BJ (cell line): ENCODE results near the gene HSPB6. TPM values are rescaled to one million over a fixed set of nuclear protein-coding genes. Genes with fewer than 3 reads are reported as not detected.
A peak's percentile ranks its signal among the peaks of the same experiment; 100 is the strongest.

Experiments used
- CTCF ChIA-PET: fragments of 350-600 bp; formaldehyde crosslinking; extraction: SDS; loops from one replicate; lab custom pipeline; 2021; ENCODE audit warnings: antibody characterized with exemption, inconsistent platforms; lab: Yijun Ruan, JAX
- POLR2A ChIA-PET: fragments of 300-600 bp; sonication (Branson Sonifier 250); formaldehyde crosslinking; extraction: SDS; loops from one replicate; lab custom pipeline; 2021; ENCODE audit warnings: antibody characterized with exemption; lab: Charles Lee
- DNase-seq: peaks from one replicate; pipeline ENCODE4 v3.0.0-alpha.2; 2011; ENCODE audit warnings: low read depth
- H3K27me3 ChIP-seq: 2 replicates; pipeline ENCODE4 v1.6.0; 2011; ENCODE audit warnings: low read length; ENCODE audit not compliant: control insufficient read depth, insufficient read depth
- H3K36me3 ChIP-seq: 2 replicates; pipeline ENCODE4 v1.5.1; 2011; ENCODE audit warnings: low read length; ENCODE audit not compliant: control insufficient read depth, insufficient read depth
- H3K4me3 ChIP-seq: 2 replicates; pipeline ENCODE4 v1.5.1; 2011; ENCODE audit warnings: low read depth, mild to moderate bottlenecking, control low read depth, low read length
- polyA plus RNA-seq: library from polyadenylated mRNA; depleted of rRNA; stranded (reverse); fragments of >200 nt; gene quantifications from 2 replicates; pipeline ENCODE4 v1.2.3, GENCODE V29; 2011
- TF ChIP-seq, protein P1 (sequence below): IDR thresholded peaks from 2 replicates; pipeline ENCODE4 v1.5.1; 2011; ENCODE audit warnings: low read depth, mild to moderate bottlenecking, control low read depth, inconsistent platforms, low read length, moderate library complexity; ENCODE audit not compliant: insufficient read depth

HSPB6 gene
- polyA plus RNA-seq, 1 experiment: 21.0 TPM

DNA sequence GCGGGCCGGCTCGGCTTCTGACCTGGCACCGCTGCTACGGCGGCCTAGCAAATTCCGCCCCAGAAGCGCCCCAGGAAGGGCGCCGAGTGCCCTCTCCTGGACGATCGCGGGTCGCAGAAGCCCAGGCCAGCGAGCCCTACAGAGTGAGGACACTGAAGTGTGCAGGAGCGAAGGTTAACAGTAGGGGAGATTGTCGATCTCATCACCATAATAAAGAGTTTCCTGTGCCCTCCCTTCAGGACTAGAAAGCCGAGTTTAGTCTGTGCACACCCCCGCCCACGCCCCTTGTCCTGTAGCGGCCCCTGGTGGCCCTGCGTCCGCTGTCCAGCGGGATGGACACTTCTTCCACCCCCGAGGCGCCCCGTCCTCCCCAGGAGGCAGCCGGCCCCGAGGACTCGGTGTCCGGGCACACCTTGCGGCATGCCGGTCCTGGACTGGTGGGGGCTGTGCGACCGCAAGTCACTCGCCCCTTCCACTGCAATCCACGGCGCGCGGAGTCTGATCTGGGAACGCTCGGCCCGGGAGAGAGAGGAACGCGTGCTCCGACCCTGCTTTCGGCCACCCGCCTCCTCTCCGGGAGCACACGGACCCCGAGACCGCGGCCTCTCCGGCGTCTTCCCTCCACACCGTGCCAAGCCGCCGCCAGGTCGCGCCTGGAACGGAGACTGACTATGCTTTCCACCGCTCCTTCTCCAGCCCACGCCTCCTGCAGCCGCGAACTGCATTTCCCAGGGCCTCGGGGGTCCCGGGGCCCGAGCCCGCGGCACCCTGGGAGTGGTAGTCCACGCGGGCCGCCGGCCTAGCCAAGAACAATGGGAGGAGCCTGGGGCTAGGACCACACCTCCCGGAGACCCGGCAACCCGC is 39.8 kb downstream of the HSPB6 start:
- TF ChIP-seq, protein P1, sequence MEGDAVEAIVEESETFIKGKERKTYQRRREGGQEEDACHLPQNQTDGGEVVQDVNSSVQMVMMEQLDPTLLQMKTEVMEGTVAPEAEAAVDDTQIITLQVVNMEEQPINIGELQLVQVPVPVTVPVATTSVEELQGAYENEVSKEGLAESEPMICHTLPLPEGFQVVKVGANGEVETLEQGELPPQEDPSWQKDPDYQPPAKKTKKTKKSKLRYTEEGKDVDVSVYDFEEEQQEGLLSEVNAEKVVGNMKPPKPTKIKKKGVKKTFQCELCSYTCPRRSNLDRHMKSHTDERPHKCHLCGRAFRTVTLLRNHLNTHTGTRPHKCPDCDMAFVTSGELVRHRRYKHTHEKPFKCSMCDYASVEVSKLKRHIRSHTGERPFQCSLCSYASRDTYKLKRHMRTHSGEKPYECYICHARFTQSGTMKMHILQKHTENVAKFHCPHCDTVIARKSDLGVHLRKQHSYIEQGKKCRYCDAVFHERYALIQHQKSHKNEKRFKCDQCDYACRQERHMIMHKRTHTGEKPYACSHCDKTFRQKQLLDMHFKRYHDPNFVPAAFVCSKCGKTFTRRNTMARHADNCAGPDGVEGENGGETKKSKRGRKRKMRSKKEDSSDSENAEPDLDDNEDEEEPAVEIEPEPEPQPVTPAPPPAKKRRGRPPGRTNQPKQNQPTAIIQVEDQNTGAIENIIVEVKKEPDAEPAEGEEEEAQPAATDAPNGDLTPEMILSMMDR: peak; percentile 94
- ChIA-PET POLR2A (interaction anchor here (0.6 kb wide), 1 partner anchor 39 kb away, joined by 3 read pairs; no protein-coding TSS in a partner anchor), CTCF (interaction anchor here (1.5 kb wide), 1 partner anchor 22 kb away, joined by 4 read pairs; no protein-coding TSS in a partner anchor)
- Histone ChIP-seq H3K36me3 (peaks cover 6% of the 10 kb centered on the region), H3K27me3 (no peaks in the 10 kb centered on the region), H3K4me3 (peak overlapping the region; percentile 77)
- DNase-seq: no peak

DNA sequence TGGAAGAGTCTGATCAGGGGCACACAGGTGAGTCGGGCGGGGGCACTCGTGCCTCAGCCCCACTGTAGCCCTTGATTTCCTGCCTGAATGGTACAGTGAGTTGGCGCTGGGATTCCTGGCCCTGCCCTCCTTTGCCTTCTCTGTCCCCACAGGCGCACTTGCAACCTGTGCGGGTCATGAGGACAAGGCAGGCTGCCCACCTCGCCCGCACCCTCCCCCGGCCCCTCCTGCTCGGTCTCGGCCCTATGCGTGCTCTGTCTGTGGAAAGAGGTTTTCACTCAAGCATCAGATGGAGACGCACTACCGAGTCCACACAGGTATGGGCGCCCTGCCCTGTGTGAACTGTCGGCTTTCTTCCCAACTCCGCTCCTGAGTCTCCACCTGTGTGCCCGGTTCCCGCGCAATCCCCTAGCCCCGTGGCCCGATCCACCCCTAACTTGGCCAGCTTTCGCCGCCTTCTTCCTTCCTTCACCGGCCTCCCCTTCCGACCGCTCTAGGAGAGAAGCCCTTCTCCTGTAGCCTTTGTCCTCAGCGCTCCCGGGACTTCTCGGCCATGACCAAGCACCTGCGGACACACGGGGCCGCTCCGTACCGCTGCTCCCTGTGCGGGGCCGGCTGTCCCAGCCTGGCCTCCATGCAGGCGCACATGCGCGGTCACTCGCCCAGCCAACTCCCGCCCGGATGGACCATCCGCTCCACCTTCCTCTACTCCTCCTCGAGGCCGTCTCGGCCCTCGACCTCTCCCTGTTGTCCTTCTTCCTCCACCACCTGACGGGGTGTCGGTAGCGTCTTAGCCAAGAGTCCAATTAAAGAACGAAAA is 40.6 kb downstream of the HSPB6 start:
- H3K36me3 ChIP-seq: peaks cover 3% of the 10 kb centered on the region; the same call in 1 of the 2 replicates
- TF ChIP-seq, protein P1: no peak
- ChIA-PET CTCF (interaction anchor here (1.0 to 1.5 kb wide), 4 partner anchors 9 to 38 kb away, joined by 3 to 4 read pairs (median 4); no protein-coding TSS in a partner anchor), POLR2A (interaction anchor here (0.6 to 0.9 kb wide), 2 partner anchors 9 to 40 kb away, joined by 3 read pairs; no protein-coding TSS in a partner anchor)
- no peak for DNase-seq
- H3K4me3 ChIP-seq: peak overlapping the region; percentile 77
- no peaks in the 10 kb centered on the region; the same call in 1 of the 2 replicates for H3K27me3 ChIP-seq

DNA sequence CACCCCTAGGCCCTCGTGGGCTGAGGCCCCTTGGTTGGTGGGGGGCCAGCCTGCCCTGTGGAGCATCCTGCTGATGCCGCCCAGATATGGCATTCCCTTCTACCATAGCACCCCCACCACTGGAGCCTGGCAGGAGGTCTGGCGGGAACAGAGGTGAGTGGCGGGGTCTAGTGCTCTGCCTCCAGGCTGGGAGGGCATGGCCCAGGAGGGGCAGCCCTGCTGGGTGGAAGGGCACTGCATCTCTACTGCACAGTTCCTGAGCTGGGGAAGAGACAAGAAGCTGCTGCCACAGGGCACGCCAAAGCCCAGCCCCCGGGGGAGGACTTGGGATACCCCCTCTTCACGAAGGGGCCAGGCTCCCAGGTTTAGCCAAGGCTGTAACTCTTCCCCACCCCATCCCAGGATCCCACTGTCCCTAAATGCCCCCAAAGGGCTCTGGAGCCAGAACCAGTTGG is 41.4 kb downstream of the HSPB6 start:
- no peak for DNase-seq
- Histone ChIP-seq H3K27me3 (no peaks in the 10 kb centered on the region; the same call in 1 of the 2 replicates), H3K36me3 (peaks cover 1% of the 10 kb centered on the region; the same call in 1 of the 2 replicates), H3K4me3 (no peak overlapping the region)
- ChIA-PET CTCF (interaction anchor here (1.0 to 2.4 kb wide), 6 partner anchors 9 to 37 kb away, joined by 3 to 8 read pairs (median 4); no protein-coding TSS in a partner anchor), POLR2A (interaction anchor here (0.9 kb wide), 1 partner anchor 8 kb away, joined by 3 read pairs; no protein-coding TSS in a partner anchor)
- TF ChIP-seq, protein P1: no peak

DNA sequence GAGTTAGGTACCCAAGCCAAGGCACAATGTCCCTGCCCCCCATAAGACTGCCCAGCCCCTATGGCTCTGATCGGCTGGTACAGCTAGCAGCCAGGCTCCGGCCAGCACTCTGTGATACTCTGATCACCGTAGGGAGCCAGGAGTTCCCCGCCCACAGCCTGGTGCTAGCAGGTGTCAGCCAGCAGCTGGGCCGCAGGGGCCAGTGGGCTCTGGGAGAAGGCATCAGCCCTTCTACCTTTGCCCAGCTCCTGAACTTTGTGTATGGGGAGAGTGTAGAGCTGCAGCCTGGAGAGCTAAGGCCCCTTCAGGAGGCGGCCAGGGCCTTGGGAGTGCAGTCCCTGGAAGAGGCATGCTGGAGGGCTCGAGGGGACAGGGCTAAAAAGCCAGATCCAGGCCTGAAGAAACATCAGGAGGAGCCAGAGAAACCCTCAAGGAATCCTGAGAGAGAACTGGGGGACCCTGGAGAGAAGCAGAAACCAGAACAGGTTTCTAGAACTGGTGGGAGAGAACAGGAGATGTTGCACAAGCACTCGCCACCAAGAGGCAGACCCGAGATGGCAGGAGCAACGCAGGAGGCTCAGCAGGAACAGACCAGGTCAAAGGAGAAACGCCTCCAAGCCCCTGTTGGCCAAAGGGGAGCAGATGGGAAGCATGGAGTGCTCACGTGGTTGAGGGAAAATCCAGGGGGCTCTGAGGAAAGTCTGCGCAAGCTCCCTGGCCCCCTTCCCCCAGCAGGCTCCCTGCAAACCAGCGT is 42.1 kb downstream of the HSPB6 start:
- Histone ChIP-seq H3K27me3 (no peaks in the 10 kb centered on the region; the same call in 1 of the 2 replicates), H3K36me3 (no peaks in the 10 kb centered on the region), H3K4me3 (no peak overlapping the region)
- no peak for DNase-seq
- ChIA-PET POLR2A (no interaction called here), CTCF (interaction anchor here (1.8 to 2.4 kb wide), 2 partner anchors 18 to 20 kb away, joined by 4 to 8 read pairs; no protein-coding TSS in a partner anchor)
- TF ChIP-seq, protein P1: no peak
